HG02610 (cell line): ENCODE data around the gene LAP3.
"Not testable (repeated sequence)": the region's sequence is repeated elsewhere in the genome, so short reads cannot be mapped to it uniquely, and the experiment has no call there.

Source experiments
- ATAC-seq: cut with Tn5 transposase; IDR thresholded peaks from one replicate; pipeline ENCODE4 v1.9.1; 2021; ENCODE audit warnings: mild to moderate bottlenecking, moderate library complexity; ENCODE audit not compliant: unreplicated experiment

LAP3 gene

GRCh38 chr4:17561195-17561909 is 15.6 kb upstream of the LAP3 start:
- ATAC-seq: no peak

GRCh38 chr4:17562157-17562556 is 14.8 kb upstream of the LAP3 start:
- no peak for ATAC-seq

GRCh38 chr4:17565846-17566245 is 11.2 kb upstream of the LAP3 start:
- ATAC-seq: no peak

- ATAC-seq: no peak
Observed at GRCh38 chr4:17567271-17567670, 9.7 kb upstream of the LAP3 start.

GRCh38 chr4:17574206-17574605 is 2.8 kb upstream of the LAP3 start:
- ATAC-seq: no peak

GRCh38 chr4:17575177-17575576 is 1.8 kb upstream of the LAP3 start:
- ATAC-seq: not testable (repeated sequence)

- peak; percentile 4 for ATAC-seq
Observed at GRCh38 chr4:17577665-17578481, 875 bp downstream of the LAP3 start.

- peak; percentile 42 for ATAC-seq
Observed at GRCh38 chr4:17578482-17578891, 1.5 kb downstream of the LAP3 start.

- ATAC-seq: no peak
Observed at GRCh38 chr4:17580969-17581368, 4.0 kb downstream of the LAP3 start.

- ATAC-seq: no peak
Observed at GRCh38 chr4:17583276-17583675, 6.3 kb downstream of the LAP3 start.

- no peak for ATAC-seq
Observed at GRCh38 chr4:17583941-17584340, 6.9 kb downstream of the LAP3 start.

- no peak for ATAC-seq
Observed at GRCh38 chr4:17584521-17585213, 7.7 kb downstream of the LAP3 start.

GRCh38 chr4:17587094-17587822 is 10.3 kb downstream of the LAP3 start:
- ATAC-seq: no peak

GRCh38 chr4:17589355-17589754 is 12.4 kb downstream of the LAP3 start:
- no peak for ATAC-seq

GRCh38 chr4:17595471-17596005 is 18.5 kb downstream of the LAP3 start:
- ATAC-seq: peak; percentile 83

GRCh38 chr4:17597517-17597916 is 20.5 kb downstream of the LAP3 start:
- ATAC-seq: no peak

GRCh38 chr4:17599826-17600225 is 22.8 kb downstream of the LAP3 start:
- ATAC-seq: no peak

GRCh38 chr4:17605236-17605635 is 28.2 kb downstream of the LAP3 start:
- no peak for ATAC-seq

GRCh38 chr4:17613761-17614415 is 36.9 kb downstream of the LAP3 start:
- ATAC-seq: peak; percentile 53
